Suprapubic skin (tissue), 4 donors: ENCODE results near the gene ZNF583. TPM values are rescaled to one million over a fixed set of nuclear protein-coding genes. Genes with fewer than 3 reads are reported as not detected.

Experiments used
- DNase-seq, 2 donors: peaks; one replicate each; pipeline ENCODE4 v3.0.0-alpha.2; 2019; ENCODE audit warnings: low spot score in 2 of 2
- H3K27ac ChIP-seq: fragments of 200-600 bp; sonication (generic); one replicate; pipeline ENCODE4 v1.5.1; 2019
- H3K27me3 ChIP-seq: fragments of 200-600 bp; sonication (generic); one replicate; pipeline ENCODE4 v1.5.1; 2019
- H3K36me3 ChIP-seq: fragments of 200-600 bp; sonication (generic); one replicate; pipeline ENCODE4 v1.5.1; 2019
- H3K4me1 ChIP-seq: fragments of 200-600 bp; sonication (generic); one replicate; pipeline ENCODE4 v1.5.1; 2019
- H3K4me3 ChIP-seq: fragments of 200-600 bp; sonication (generic); one replicate; pipeline ENCODE4 v1.5.1; 2019; ENCODE audit warnings: mild to moderate bottlenecking
- H3K9me3 ChIP-seq: fragments of 200-600 bp; sonication (generic); one replicate; pipeline ENCODE4 v1.5.1; 2019
- EP300 ChIP-seq: sonication (generic); formaldehyde crosslinking; IDR thresholded peaks from one replicate; pipeline ENCODE4 v1.6.1; 2017; ENCODE audit warnings: antibody characterized with exemption
- POLR2A ChIP-seq, 2 donors: fragments of 450-650 bp; IDR thresholded peaks; one replicate each; pipeline ENCODE4 v1.6.1; 2017; ENCODE audit warnings: antibody characterized with exemption in 2 of 2, mild to moderate bottlenecking in 2 of 2, moderate library complexity in 2 of 2
- POLR2AphosphoS5 ChIP-seq, 3 donors: sonication (generic); formaldehyde crosslinking; IDR thresholded peaks; one replicate each; pipeline ENCODE4 v1.6.1; 2017; ENCODE audit warnings: antibody characterized with exemption in 3 of 3
- WGBS: methylation state at CpG from one replicate; pipeline ENCODE4 v1.1.5; 2018; 5-methylcytosine and 5-hydroxymethylcytosine counted together
- total RNA-seq, 4 donors: library from RNA; depleted of rRNA; stranded (reverse); fragments of >200 nt; gene quantifications; one replicate each; pipeline ENCODE4 v1.1.0, GENCODE V29; 2016
- TF ChIP-seq, protein P1 (sequence below), 2 donors: fragments of 200-600 bp in 1 of 2; fragments of 450-650 bp in 1 of 2; sonication (generic) in 1 of 2; IDR thresholded peaks; one replicate each; pipeline ENCODE4 v1.5.1; 2016 to 2019; ENCODE audit warnings: antibody characterized with exemption in 2 of 2, mild to moderate bottlenecking in 1 of 2, moderate library complexity in 1 of 2

The ZNF583 gene
- total RNA-seq: 1 to 10 TPM; 1.5 to 3.2 (median 2.3) TPM

DNA sequence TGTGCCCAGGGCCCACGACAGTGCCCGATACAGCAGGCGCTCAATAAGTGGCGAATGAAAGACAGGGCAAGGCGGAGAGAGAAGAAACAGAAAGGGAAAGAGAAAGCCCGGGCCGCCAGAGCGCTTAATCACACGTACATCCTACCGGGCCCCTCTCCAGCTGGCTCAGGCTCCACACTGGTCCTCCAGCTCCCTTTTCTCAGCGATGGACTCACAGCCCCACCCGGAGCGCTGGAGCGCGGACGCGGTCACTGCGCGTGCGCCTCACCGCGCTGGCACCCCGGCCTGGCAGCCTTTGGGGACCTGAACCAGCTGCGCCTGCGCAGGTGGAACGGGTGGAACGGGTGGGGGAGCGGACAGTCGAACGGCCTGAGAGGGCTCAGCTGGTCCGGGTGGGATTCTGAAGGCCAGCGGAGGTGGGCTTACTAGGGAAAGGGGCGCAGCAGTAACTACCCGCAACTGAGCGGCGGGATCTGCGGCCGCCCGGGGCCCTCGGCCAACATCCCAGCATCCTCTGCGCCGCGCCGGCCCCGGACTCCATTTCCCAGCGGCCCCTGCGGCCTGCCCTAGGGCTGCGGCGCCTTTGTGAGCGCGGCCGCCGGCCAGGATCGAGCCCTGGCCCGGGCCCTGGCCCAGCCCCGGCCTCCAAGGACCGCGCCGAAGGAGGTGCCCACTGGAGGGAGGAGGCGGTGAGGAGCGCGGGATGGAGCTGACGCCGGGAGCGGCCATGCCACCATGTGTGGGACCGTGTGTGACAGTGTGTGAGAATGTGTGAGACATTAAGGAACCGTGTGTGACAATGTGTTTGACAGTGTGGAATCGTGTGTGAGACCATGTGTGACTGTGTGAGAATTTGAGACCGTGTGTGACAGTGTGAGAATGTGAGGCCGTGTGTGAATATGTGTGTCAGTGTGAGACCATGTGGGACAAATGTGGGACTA, at the start of gene ZNF583:
Gene ZNF583 (plus strand): TSS at position 569 of the 941 bp plus-strand sequence. CDS start 2,783 bp downstream, outside the sequence.
- H3K4me3 ChIP-seq: peak within 1 kb of the TSS; percentile 72
- TF ChIP-seq EP300 (no peak), POLR2AphosphoS5 (IDR thresholded peaks at IDR 0.05) (peak in 1 of 3 donors; percentile 1)
- H3K4me1 ChIP-seq: peaks cover 14% of the 10 kb centered on the region
- under 1% methylated on average over 56 of the region's 70 CpGs for WGBS
- H3K9me3 ChIP-seq: peaks cover 16% of the 10 kb centered on the region
- DNase-seq: peak; percentile 96
- H3K27ac ChIP-seq: peak within 1 kb of the TSS; percentile 86
- H3K36me3 ChIP-seq: peaks cover 29% of the 10 kb centered on the region
- H3K27me3 ChIP-seq: no peaks in the 10 kb centered on the region

- no peaks in the 10 kb centered on the region for H3K4me1 ChIP-seq
- DNase-seq: no peak
- peaks cover under 1% of the 10 kb centered on the region for H3K9me3 ChIP-seq
- no peaks in the 10 kb centered on the region for H3K27me3 ChIP-seq
- TF ChIP-seq EP300: no peak
- TF ChIP-seq POLR2AphosphoS5 (IDR thresholded peaks at IDR 0.05): no peak
- no peak for TF ChIP-seq POLR2A (IDR thresholded peaks at IDR 0.05)
- TF ChIP-seq, protein P1, sequence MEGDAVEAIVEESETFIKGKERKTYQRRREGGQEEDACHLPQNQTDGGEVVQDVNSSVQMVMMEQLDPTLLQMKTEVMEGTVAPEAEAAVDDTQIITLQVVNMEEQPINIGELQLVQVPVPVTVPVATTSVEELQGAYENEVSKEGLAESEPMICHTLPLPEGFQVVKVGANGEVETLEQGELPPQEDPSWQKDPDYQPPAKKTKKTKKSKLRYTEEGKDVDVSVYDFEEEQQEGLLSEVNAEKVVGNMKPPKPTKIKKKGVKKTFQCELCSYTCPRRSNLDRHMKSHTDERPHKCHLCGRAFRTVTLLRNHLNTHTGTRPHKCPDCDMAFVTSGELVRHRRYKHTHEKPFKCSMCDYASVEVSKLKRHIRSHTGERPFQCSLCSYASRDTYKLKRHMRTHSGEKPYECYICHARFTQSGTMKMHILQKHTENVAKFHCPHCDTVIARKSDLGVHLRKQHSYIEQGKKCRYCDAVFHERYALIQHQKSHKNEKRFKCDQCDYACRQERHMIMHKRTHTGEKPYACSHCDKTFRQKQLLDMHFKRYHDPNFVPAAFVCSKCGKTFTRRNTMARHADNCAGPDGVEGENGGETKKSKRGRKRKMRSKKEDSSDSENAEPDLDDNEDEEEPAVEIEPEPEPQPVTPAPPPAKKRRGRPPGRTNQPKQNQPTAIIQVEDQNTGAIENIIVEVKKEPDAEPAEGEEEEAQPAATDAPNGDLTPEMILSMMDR (IDR thresholded peaks at IDR 0.05): no peak
- no peak overlapping the region for H3K4me3 ChIP-seq
- H3K27ac ChIP-seq: no peak overlapping the region
- H3K36me3 ChIP-seq: no peaks in the 10 kb centered on the region
- WGBS: 79% methylated on average over 1 of the region's 1 CpG
Measured at GRCh38 chr19:56355517-56355916, 48.6 kb upstream of the ZNF583 start.

DNA sequence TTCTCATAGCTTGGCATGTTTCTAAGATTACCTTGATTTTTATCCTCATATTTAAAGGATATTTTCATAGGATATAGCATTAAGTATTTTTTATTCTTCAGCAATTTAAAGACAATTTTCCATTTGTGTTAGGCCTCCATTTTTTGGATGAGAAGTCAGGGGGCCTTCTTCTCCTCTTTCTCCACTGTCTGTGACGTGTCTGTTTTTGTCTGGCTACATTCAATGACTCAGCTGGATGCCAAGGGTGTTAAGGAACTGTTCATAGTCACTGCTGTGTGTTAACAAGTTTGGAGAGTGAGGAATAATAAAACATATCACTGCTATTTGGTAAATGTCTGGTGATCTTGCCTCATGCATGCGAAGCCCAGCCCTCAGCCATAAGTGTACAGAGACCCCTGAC, 47.2 kb upstream of the ZNF583 start:
- H3K4me1 ChIP-seq: no peaks in the 10 kb centered on the region
- 82% methylated on average over 2 of the region's 2 CpGs for WGBS
- no peak overlapping the region for H3K4me3 ChIP-seq
- no peaks in the 10 kb centered on the region for H3K36me3 ChIP-seq
- no peak overlapping the region for H3K27ac ChIP-seq
- no peaks in the 10 kb centered on the region for H3K27me3 ChIP-seq
- no peak for TF ChIP-seq POLR2A (IDR thresholded peaks at IDR 0.05)
- no peak for TF ChIP-seq POLR2AphosphoS5 (IDR thresholded peaks at IDR 0.05)
- TF ChIP-seq, protein P1 (IDR thresholded peaks at IDR 0.05): no peak
- no peak for TF ChIP-seq EP300
- peaks cover 5% of the 10 kb centered on the region for H3K9me3 ChIP-seq
- no peak for DNase-seq

- no peak for TF ChIP-seq EP300
- no peak for TF ChIP-seq POLR2A (IDR thresholded peaks at IDR 0.05)
- TF ChIP-seq, protein P1 (IDR thresholded peaks at IDR 0.05): no peak
- no peak for TF ChIP-seq POLR2AphosphoS5 (IDR thresholded peaks at IDR 0.05)
- no peak for DNase-seq
Measured at GRCh38 chr19:56360841-56361240, 43.3 kb upstream of the ZNF583 start.

DNA sequence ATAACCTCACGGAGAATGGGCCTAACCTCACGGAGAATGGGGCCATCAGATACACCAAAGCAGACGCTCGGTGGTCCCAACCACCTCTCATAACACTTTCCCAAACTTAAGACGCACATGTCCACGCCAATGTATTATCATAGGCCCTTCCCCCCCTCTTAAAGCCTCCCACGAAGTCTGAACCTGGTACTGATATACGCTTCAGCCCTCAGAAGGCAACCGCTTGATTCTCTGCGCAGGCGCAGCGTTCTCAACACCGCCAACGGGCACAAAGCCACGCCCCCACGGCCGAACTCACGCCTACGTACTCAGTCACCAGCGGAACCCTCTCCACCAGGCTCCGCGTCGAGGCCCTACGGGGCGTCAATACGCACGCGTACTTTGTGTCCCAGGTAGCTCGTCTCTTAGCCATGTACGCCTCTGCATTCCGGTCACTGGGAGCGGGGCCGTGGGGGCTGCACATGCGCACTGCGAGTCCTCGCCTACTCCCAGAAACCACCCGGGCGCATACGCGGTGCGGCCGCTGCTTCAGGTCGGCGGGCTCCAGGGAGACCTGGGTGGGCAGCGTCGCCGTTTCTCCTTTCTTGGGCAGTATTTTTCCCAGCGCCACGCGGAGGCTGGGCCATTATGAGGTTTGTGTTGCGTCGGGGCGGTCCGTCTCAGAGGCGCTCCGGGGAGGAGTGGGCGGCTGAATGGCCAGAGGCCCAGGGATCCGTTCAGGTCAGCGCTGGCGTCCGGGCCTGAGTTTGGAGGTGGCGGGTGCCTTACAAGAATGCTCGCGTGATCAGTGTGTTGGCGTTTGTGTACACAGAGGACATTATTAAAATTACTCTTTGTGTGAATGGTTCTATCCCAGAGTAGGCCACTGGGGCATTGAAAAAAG, 36.1 kb upstream of the ZNF583 start:
- Histone ChIP-seq H3K4me1 (peaks cover 14% of the 10 kb centered on the region), H3K27ac (peak overlapping the region; percentile 83), H3K27me3 (no peaks in the 10 kb centered on the region), H3K36me3 (peaks cover 20% of the 10 kb centered on the region), H3K4me3 (peak overlapping the region; percentile 69), H3K9me3 (peaks cover 12% of the 10 kb centered on the region)
- DNase-seq: peak; percentile 93 to 95
- TF ChIP-seq, protein P1 (IDR thresholded peaks at IDR 0.05): no peak
- TF ChIP-seq EP300: no peak
- TF ChIP-seq POLR2AphosphoS5 (IDR thresholded peaks at IDR 0.05): peak in 1 of 3 donors; percentile 9
- no peak for TF ChIP-seq POLR2A (IDR thresholded peaks at IDR 0.05)
- WGBS: 13% methylated on average over 25 of the region's 65 CpGs

More at GRCh38 chr19:56360841-56361240, 43.3 kb upstream of the ZNF583 start:
- H3K27me3 ChIP-seq: no peaks in the 10 kb centered on the region
- no peak overlapping the region for H3K4me3 ChIP-seq
- H3K9me3 ChIP-seq: peaks cover 23% of the 10 kb centered on the region
- no peaks in the 10 kb centered on the region for H3K36me3 ChIP-seq
- no peaks in the 10 kb centered on the region for H3K4me1 ChIP-seq
- no peak overlapping the region for H3K27ac ChIP-seq
- 76% methylated on average over 2 of the region's 2 CpGs for WGBS
